PC-9 (cell line): Measurements from ENCODE around the gene STIMATE.

Experiments
- CTCF ChIP-seq: fragments of 200-600 bp; sonication (generic); conservative IDR thresholded peaks from 2 replicates; pipeline ENCODE4 v1.6.1; 2017; ENCODE audit warnings: mixed run types, antibody characterized with exemption, mild to moderate bottlenecking, moderate library complexity
- EZH2 ChIP-seq: fragments of 200-600 bp; sonication (generic); IDR thresholded peaks from 2 replicates; pipeline ENCODE4 v1.8.0; 2017; ENCODE audit warnings: antibody characterized with exemption, low read depth

- TF ChIP-seq CTCF (peak; percentile 73), EZH2 (no peak)
Measured at GRCh38 chr3:52851348-52851747, 46.0 kb downstream of the STIMATE start.
